ENCODE results near the gene GAD1.

The GAD1 gene

GRCh38 chr2:170820757-170821530 lies 4.3 kb downstream of the GAD1 start:
- no peaks in the 10 kb centered on the region for H4K20me1 ChIP-seq (ENCODE audit: insufficient read depth, low read length, poor library complexity, severe bottlenecking)
- no peak overlapping the region for H3K9ac ChIP-seq (ENCODE audit: low read depth, low read length, poor library complexity, severe bottlenecking)
- no peaks in the 10 kb centered on the region for H3K36me3 ChIP-seq (ENCODE audit: insufficient read depth, low read length)
- H3K27me3 ChIP-seq (ENCODE audit: insufficient read depth, low read length, poor library complexity, severe bottlenecking), result peaks cover 4% of the 10 kb centered on the region
- no peaks in the 10 kb centered on the region for H3K79me2 ChIP-seq (ENCODE audit: insufficient read depth, low read length)
- no peak for TF ChIP-seq CTCF (conservative IDR thresholded peaks at IDR 0.05; ENCODE audit: low read length)
- TF ChIP-seq EZH2phosphoT487 (IDR thresholded peaks at IDR 0.05; ENCODE audit: borderline replicate concordance), result no peak
- H3K4me2 ChIP-seq (ENCODE audit: low read depth, low read length, poor library complexity, severe bottlenecking), result peak overlapping the region; percentile 26
- no peaks in the 10 kb centered on the region for H3K9me3 ChIP-seq (ENCODE audit: insufficient read depth, low read depth, low read length)
- H3K9me2 ChIP-seq (replicated peaks; ENCODE audit: low read depth, low read length), result no peaks in the 10 kb centered on the region
- H3K4me3 ChIP-seq (ENCODE audit: low read length, poor library complexity, severe bottlenecking), result peak overlapping the region; percentile 43
- no peaks in the 10 kb centered on the region for H3F3A ChIP-seq (ENCODE audit: low read depth)
- H2AFZ ChIP-seq (ENCODE audit: low read length), result peak overlapping the region; percentile 11; the same call in 1 of the 2 replicates
- H3K4me1 ChIP-seq (ENCODE audit: insufficient read depth, low read length, poor library complexity, severe bottlenecking), result peaks cover 18% of the 10 kb centered on the region

- Histone ChIP-seq H3K79me2 (ENCODE audit: insufficient read depth, low read length) (no peaks in the 10 kb centered on the region), H3K4me2 (ENCODE audit: low read depth, low read length, poor library complexity, severe bottlenecking) (no peak overlapping the region), H3K27me3 (ENCODE audit: insufficient read depth, low read length, poor library complexity, severe bottlenecking) (peaks cover 4% of the 10 kb centered on the region), H4K20me1 (ENCODE audit: insufficient read depth, low read length, poor library complexity, severe bottlenecking) (no peaks in the 10 kb centered on the region), H3K4me3 (ENCODE audit: low read length, poor library complexity, severe bottlenecking) (no peak overlapping the region), H2AFZ (ENCODE audit: low read length) (no peak overlapping the region), H3K9ac (ENCODE audit: low read depth, low read length, poor library complexity, severe bottlenecking) (no peak overlapping the region), H3K36me3 (ENCODE audit: insufficient read depth, low read length) (no peaks in the 10 kb centered on the region), H3K9me2 (replicated peaks; ENCODE audit: low read depth, low read length) (no peaks in the 10 kb centered on the region), H3K9me3 (ENCODE audit: insufficient read depth, low read depth, low read length) (no peaks in the 10 kb centered on the region), H3K4me1 (ENCODE audit: insufficient read depth, low read length, poor library complexity, severe bottlenecking) (peaks cover 19% of the 10 kb centered on the region), H3F3A (ENCODE audit: low read depth) (no peaks in the 10 kb centered on the region)
- TF ChIP-seq CTCF (conservative IDR thresholded peaks at IDR 0.05; ENCODE audit: low read length) (no peak), EZH2phosphoT487 (IDR thresholded peaks at IDR 0.05; ENCODE audit: borderline replicate concordance) (no peak)
Observed at GRCh38 chr2:170821531-170822289, 5.0 kb downstream of the GAD1 start.

GRCh38 chr2:170822290-170823087 lies 5.8 kb downstream of the GAD1 start:
- no peaks in the 10 kb centered on the region for H4K20me1 ChIP-seq (ENCODE audit: insufficient read depth, low read length, poor library complexity, severe bottlenecking)
- no peaks in the 10 kb centered on the region for H3F3A ChIP-seq (ENCODE audit: low read depth)
- H3K36me3 ChIP-seq (ENCODE audit: insufficient read depth, low read length), result no peaks in the 10 kb centered on the region
- no peaks in the 10 kb centered on the region for H3K9me2 ChIP-seq (replicated peaks; ENCODE audit: low read depth, low read length)
- TF ChIP-seq EZH2phosphoT487 (IDR thresholded peaks at IDR 0.05; ENCODE audit: borderline replicate concordance) (no peak), CTCF (conservative IDR thresholded peaks at IDR 0.05; ENCODE audit: low read length) (no peak)
- no peak overlapping the region for H3K4me2 ChIP-seq (ENCODE audit: low read depth, low read length, poor library complexity, severe bottlenecking)
- no peak overlapping the region for H3K4me3 ChIP-seq (ENCODE audit: low read length, poor library complexity, severe bottlenecking)
- H3K27me3 ChIP-seq (ENCODE audit: insufficient read depth, low read length, poor library complexity, severe bottlenecking), result peaks cover 3% of the 10 kb centered on the region
- H2AFZ ChIP-seq (ENCODE audit: low read length), result no peak overlapping the region
- H3K4me1 ChIP-seq (ENCODE audit: insufficient read depth, low read length, poor library complexity, severe bottlenecking), result peaks cover 23% of the 10 kb centered on the region
- H3K9ac ChIP-seq (ENCODE audit: low read depth, low read length, poor library complexity, severe bottlenecking), result no peak overlapping the region
- no peaks in the 10 kb centered on the region for H3K79me2 ChIP-seq (ENCODE audit: insufficient read depth, low read length)
- no peaks in the 10 kb centered on the region for H3K9me3 ChIP-seq (ENCODE audit: insufficient read depth, low read depth, low read length)
